Natural killer cell treated with Interleukin-12 subunit alpha and Interleukin-12 subunit beta and Interleukin-15 and Interleukin-18, amount 100 ng/mL, for 72 hours (primary cell): Measurements from ENCODE around the gene PLA1A. TPM values are rescaled to one million over a fixed set of nuclear protein-coding genes. Genes with fewer than 3 reads are reported as not detected.
A peak's percentile ranks its signal among the peaks of the same experiment; 100 is the strongest.
"Not testable (repeated sequence)": the region's sequence is repeated elsewhere in the genome, so short reads cannot be mapped to it uniquely, and the experiment has no call there.

Experiments
- ATAC-seq, 2 donors: fragments of 150-1000 bp; cut with Tn5 transposase in 1 of 2; sonication (Bioruptor Pico), chemical (Tn5 transposase) in 1 of 2; 2 replicates each; pipeline ENCODE4 v1.10.0; 2021
- DNase-seq: peaks from one replicate; pipeline ENCODE4 v3.0.0; 2022; ENCODE audit warnings: low spot score
- H3K27ac Mint-ChIP-seq, 2 donors: 1 replicate in 1 of 2; 2 replicates in 1 of 2; pipeline ENCODE4 v1.8.0; 2022; ENCODE audit warnings: mixed read lengths in 2 of 2, mild to moderate bottlenecking in 1 of 2, moderate library complexity in 1 of 2
- H3K27me3 Mint-ChIP-seq, 2 donors: 1 replicate in 1 of 2; 2 replicates in 1 of 2; pipeline ENCODE4 v1.8.0; 2022; ENCODE audit warnings: mixed read lengths in 2 of 2
- H3K36me3 Mint-ChIP-seq: one replicate; pipeline ENCODE4 v1.8.0; 2022; ENCODE audit warnings: mixed read lengths
- H3K4me1 Mint-ChIP-seq, 2 donors: 1 replicate in 1 of 2; 2 replicates in 1 of 2; pipeline ENCODE4 v1.8.0; 2022; ENCODE audit warnings: low read depth in 2 of 2, mixed read lengths in 2 of 2, mild to moderate bottlenecking in 1 of 2
- H3K4me3 Mint-ChIP-seq: one replicate; pipeline ENCODE4 v1.8.0; 2022; ENCODE audit warnings: mixed read lengths
- H3K9me3 Mint-ChIP-seq: 2 replicates; pipeline ENCODE4 v1.8.0; 2022; ENCODE audit warnings: mixed read lengths
- total RNA-seq, 2 donors: library from RNA; stranded (reverse); gene quantifications; one replicate each; pipeline ENCODE4 v1.2.3, GENCODE V29; 2022

The PLA1A gene
- total RNA-seq, 2 donors from 2014 or later, result 0.19 TPM; not detected in 1

DNA sequence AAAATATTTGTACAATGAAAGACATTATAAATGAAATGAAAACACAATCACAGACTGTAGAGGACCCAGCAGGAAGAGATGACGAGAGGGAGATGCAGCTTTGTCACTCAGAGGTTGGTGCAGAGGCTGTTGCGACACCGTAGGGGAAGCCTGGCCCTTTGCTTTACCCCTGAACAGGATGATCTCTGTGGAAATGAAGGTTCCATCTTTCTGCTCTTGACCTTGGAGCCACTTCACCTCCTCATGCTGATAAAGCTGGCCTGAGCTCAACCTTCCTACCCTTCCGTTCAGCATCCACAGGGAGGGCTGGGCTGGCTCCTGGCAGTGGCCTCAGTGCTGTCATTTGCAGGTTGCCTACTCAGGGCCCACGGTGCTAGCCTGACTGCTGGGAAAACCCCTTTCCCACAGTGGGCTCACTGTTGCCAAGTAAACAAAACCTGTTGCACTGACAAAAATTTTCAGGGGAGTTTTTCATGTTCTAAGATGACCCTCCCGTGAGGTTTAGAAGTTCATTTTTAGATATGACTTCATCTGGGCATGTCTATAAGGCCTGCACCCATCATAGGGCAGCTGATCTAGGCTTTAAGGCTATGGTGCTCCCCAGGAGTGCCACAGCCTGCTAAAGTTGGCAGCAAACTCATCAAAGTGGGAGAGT is 35.3 kb upstream of the PLA1A start:
- Mint-ChIP-seq H3K27me3 (peaks cover 9 to 13% of the 10 kb centered on the region in 2 donors), H3K27ac (peak overlapping the region; percentile 84 to 91), H3K9me3 (no peaks in the 10 kb centered on the region), H3K4me1 (peaks cover 15 to 19% of the 10 kb centered on the region in 2 donors), H3K4me3 (peak overlapping the region; percentile 78), H3K36me3 (no peaks in the 10 kb centered on the region)
- ATAC-seq (peak; percentile 93 to 95), DNase-seq (peak; percentile 83)

GRCh38 chr3:119563334-119563733 is 34.4 kb upstream of the PLA1A start:
- not testable (repeated sequence) for ATAC-seq, H3K9me3 Mint-ChIP-seq, H3K36me3 Mint-ChIP-seq, H3K27ac Mint-ChIP-seq, DNase-seq, H3K4me3 Mint-ChIP-seq
- Mint-ChIP-seq H3K4me1 (peaks cover 15 to 19% of the 10 kb centered on the region in 2 donors), H3K27me3 (peaks cover 15 to 16% of the 10 kb centered on the region in 2 donors)

GRCh38 chr3:119569156-119569555 is 28.5 kb upstream of the PLA1A start:
- H3K4me1 Mint-ChIP-seq, result peaks cover 0 to 6% of the 10 kb centered on the region in 2 donors
- no peak for ATAC-seq
- H3K27ac Mint-ChIP-seq, result no peak overlapping the region

GRCh38 chr3:119570229-119570628 is 27.5 kb upstream of the PLA1A start:
- H3K4me3 Mint-ChIP-seq, result no peak overlapping the region
- peaks cover 0 to 6% of the 10 kb centered on the region in 2 donors for H3K4me1 Mint-ChIP-seq
- no peak overlapping the region for H3K27ac Mint-ChIP-seq
- peaks cover 18 to 21% of the 10 kb centered on the region in 2 donors for H3K27me3 Mint-ChIP-seq
- DNase-seq (no peak), ATAC-seq (peak in 1 of 2 donors; percentile 67)
- no peaks in the 10 kb centered on the region for H3K36me3 Mint-ChIP-seq
- no peaks in the 10 kb centered on the region for H3K9me3 Mint-ChIP-seq

More at GRCh38 chr3:119569156-119569555, 28.5 kb upstream of the PLA1A start:
- no peak for DNase-seq
- Mint-ChIP-seq H3K27me3 (peaks cover 18 to 21% of the 10 kb centered on the region in 2 donors), H3K4me3 (no peak overlapping the region), H3K9me3 (no peaks in the 10 kb centered on the region), H3K36me3 (no peaks in the 10 kb centered on the region)

- DNase-seq (no peak), ATAC-seq (no peak)
- peaks cover 0 to 5% of the 10 kb centered on the region in 2 donors for H3K4me1 Mint-ChIP-seq
- no peaks in the 10 kb centered on the region for H3K9me3 Mint-ChIP-seq
- no peak overlapping the region for H3K4me3 Mint-ChIP-seq
- H3K27me3 Mint-ChIP-seq, result peaks cover 13 to 17% of the 10 kb centered on the region in 2 donors
- no peaks in the 10 kb centered on the region for H3K36me3 Mint-ChIP-seq
- no peak overlapping the region for H3K27ac Mint-ChIP-seq
These were observed 26.5 kb upstream of the PLA1A start for GRCh38 chr3:119571230-119571629.

GRCh38 chr3:119571688-119572087 is 26.0 kb upstream of the PLA1A start:
- Mint-ChIP-seq H3K4me1 (peaks cover 0 to 3% of the 10 kb centered on the region in 2 donors), H3K9me3 (no peaks in the 10 kb centered on the region), H3K27ac (no peak overlapping the region), H3K4me3 (no peak overlapping the region), H3K36me3 (no peaks in the 10 kb centered on the region), H3K27me3 (peaks cover 10 to 13% of the 10 kb centered on the region in 2 donors)
- ATAC-seq (no peak), DNase-seq (no peak)

- Mint-ChIP-seq H3K4me1 (peaks cover 9 to 13% of the 10 kb centered on the region in 2 donors), H3K27me3 (peaks cover 0 to 6% of the 10 kb centered on the region in 2 donors), H3K27ac (no peak overlapping the region), H3K4me3 (no peak overlapping the region), H3K9me3 (no peaks in the 10 kb centered on the region), H3K36me3 (no peaks in the 10 kb centered on the region)
- DNase-seq (no peak), ATAC-seq (no peak)
These were observed 22.2 kb upstream of the PLA1A start for GRCh38 chr3:119575507-119575906.

DNA sequence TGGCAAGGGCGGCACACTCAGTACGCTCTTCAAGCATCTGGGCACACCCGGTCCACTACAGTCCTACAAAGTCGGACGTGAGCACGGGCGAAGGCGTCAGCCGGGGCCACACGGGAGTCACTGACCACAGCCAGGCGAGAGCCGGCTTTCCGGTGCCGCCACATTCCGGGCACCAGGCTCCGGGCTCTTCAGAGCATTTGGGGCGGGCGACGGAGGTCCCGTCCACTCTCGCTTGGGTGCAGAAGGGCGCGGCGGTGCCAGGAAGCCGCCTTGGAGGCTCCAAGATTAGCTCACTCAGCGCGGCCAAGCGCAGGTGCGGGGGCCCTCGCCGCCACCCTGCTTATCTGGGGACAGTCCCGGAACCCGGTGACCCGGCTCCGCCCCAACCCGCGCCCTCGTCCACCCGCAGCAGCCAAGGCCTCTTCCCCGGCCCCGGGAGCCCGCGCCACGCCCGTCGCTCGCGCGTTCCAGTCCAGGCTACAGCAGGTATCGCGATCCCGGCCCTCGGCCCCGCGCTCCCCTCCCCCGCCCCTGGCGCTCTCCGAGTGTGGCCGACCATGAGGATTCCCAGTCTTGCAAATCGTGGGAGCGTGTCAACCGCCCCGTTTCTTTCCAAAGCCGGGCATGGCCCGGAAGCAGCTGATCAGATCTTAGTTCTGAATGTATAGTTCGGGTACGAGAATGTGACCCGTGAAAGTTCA is 18.2 kb upstream of the PLA1A start, which contains the start of gene ADPRH:
ADPRH (plus strand) TSS at position 127 of the 701 bp plus-strand sequence. CDS start 2,678 bp downstream, outside the sequence.
- no peaks in the 10 kb centered on the region for H3K9me3 Mint-ChIP-seq
- no peaks in the 10 kb centered on the region for H3K27me3 Mint-ChIP-seq
- H3K36me3 Mint-ChIP-seq, result no peaks in the 10 kb centered on the region
- peak within 1 kb of the TSS; percentile 96 for H3K4me3 Mint-ChIP-seq
- ATAC-seq (peak; percentile 86 to 90), DNase-seq (peak; percentile 86)
- peak within 1 kb of the TSS; percentile 93 to 98 for H3K27ac Mint-ChIP-seq
- peaks cover 17 to 25% of the 10 kb centered on the region in 2 donors for H3K4me1 Mint-ChIP-seq

GRCh38 chr3:119580067-119580760 is 17.5 kb upstream of the PLA1A start:
- Mint-ChIP-seq H3K27ac (peak overlapping the region; percentile 93 to 98), H3K4me1 (peaks cover 17 to 25% of the 10 kb centered on the region in 2 donors), H3K36me3 (no peaks in the 10 kb centered on the region), H3K9me3 (no peaks in the 10 kb centered on the region), H3K27me3 (no peaks in the 10 kb centered on the region), H3K4me3 (peak overlapping the region; percentile 96)
- DNase-seq, result no peak
- ATAC-seq, result peak; percentile 64 to 66

- Mint-ChIP-seq H3K27ac (peak overlapping the region in 1 of 2 donors; percentile 42), H3K27me3 (no peaks in the 10 kb centered on the region), H3K9me3 (no peaks in the 10 kb centered on the region), H3K4me3 (no peak overlapping the region), H3K36me3 (no peaks in the 10 kb centered on the region), H3K4me1 (peaks cover 17 to 25% of the 10 kb centered on the region in 2 donors)
- ATAC-seq (peak in 1 of 2 donors; percentile 47), DNase-seq (no peak)
These were observed 15.5 kb upstream of the PLA1A start for GRCh38 chr3:119582178-119582577.

GRCh38 chr3:119585208-119585607 is 12.5 kb upstream of the PLA1A start:
- DNase-seq (no peak), ATAC-seq (no peak)
- Mint-ChIP-seq H3K4me3 (no peak overlapping the region), H3K36me3 (peaks cover 5% of the 10 kb centered on the region), H3K9me3 (no peaks in the 10 kb centered on the region), H3K27me3 (peaks cover 0 to 2% of the 10 kb centered on the region in 2 donors), H3K4me1 (peaks cover 11 to 15% of the 10 kb centered on the region in 2 donors), H3K27ac (no peak overlapping the region)

DNA sequence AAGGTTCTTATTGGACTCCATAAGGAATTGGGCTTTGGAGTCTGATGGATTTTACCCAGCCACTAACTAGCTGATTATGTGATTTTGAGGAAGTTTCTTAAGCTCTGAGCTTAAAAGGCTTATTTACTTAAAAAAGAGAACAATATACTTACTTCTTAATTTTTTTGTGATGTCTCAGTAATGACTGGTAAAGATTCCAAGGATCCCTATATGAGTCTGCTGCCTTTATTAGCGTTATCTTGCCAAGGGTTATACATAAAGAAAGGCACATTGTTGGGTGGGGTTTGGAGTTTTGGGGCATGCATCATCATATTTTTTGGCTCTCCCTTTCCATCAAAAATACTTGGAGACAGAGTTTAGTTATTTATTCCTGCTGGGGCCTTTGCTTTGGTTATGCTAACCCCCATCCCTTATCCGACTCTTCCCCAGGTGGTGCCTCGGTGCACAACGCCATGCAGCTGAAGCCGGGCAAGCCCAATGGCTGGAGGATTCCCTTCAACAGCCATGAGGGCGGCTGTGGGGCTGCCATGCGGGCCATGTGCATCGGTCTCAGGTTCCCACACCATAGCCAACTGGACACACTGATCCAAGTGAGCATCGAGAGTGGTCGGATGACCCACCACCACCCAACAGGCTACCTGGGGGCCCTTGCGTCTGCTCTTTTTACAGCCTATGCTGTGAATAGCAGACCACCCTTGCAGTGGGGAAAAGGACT is 11.7 kb upstream of the PLA1A start:
- H3K27ac Mint-ChIP-seq, result no peak overlapping the region
- ATAC-seq (no peak), DNase-seq (no peak)
- no peak overlapping the region for H3K4me3 Mint-ChIP-seq
- peaks cover 0 to 2% of the 10 kb centered on the region in 2 donors for H3K27me3 Mint-ChIP-seq
- peaks cover 5% of the 10 kb centered on the region for H3K36me3 Mint-ChIP-seq
- H3K9me3 Mint-ChIP-seq, result no peaks in the 10 kb centered on the region
- peaks cover 7 to 11% of the 10 kb centered on the region in 2 donors for H3K4me1 Mint-ChIP-seq

- H3K9me3 Mint-ChIP-seq, result no peaks in the 10 kb centered on the region
- H3K27me3 Mint-ChIP-seq, result peaks cover 0 to 2% of the 10 kb centered on the region in 2 donors
- H3K4me3 Mint-ChIP-seq, result no peak overlapping the region
- H3K4me1 Mint-ChIP-seq, result peaks cover 7 to 8% of the 10 kb centered on the region in 2 donors
- H3K27ac Mint-ChIP-seq, result no peak overlapping the region
- H3K36me3 Mint-ChIP-seq, result peaks cover 5% of the 10 kb centered on the region
- ATAC-seq (no peak), DNase-seq (no peak)
These were observed 10.9 kb upstream of the PLA1A start for GRCh38 chr3:119586733-119587172.
